HepG2 (cell line): Measurements from ENCODE around the gene CGB5. TPM values are rescaled to one million over a fixed set of nuclear protein-coding genes. Genes with fewer than 3 reads are reported as not detected.

Experiments
- CC2D1A ChIP-seq: sonication (generic); formaldehyde crosslinking; IDR thresholded peaks from 2 replicates; pipeline ENCODE4 v1.8.1; 2023; ENCODE audit warnings: mild to moderate bottlenecking, missing genetic modification reagents
- DZIP1 ChIP-seq: sonication (generic); formaldehyde crosslinking; IDR thresholded peaks from 2 replicates; pipeline ENCODE4 v1.5.0; 2020; ENCODE audit warnings: mild to moderate bottlenecking, missing genetic modification reagents
- MLLT10 ChIP-seq: sonication (generic); formaldehyde crosslinking; IDR thresholded peaks from 2 replicates; pipeline ENCODE4 v1.4.0; 2020; ENCODE audit warnings: missing genetic modification reagents
- TRIM24 ChIP-seq: sonication (generic); formaldehyde crosslinking; IDR thresholded peaks from 2 replicates; pipeline ENCODE4 v1.8.0; 2022; ENCODE audit warnings: mild to moderate bottlenecking, missing genetic modification reagents
- ZBTB21 ChIP-seq: sonication (generic); formaldehyde crosslinking; IDR thresholded peaks from 2 replicates; pipeline ENCODE4 v1.4.0; 2020; ENCODE audit warnings: missing genetic modification reagents
- ZNF512 ChIP-seq: sonication (generic); formaldehyde crosslinking; IDR thresholded peaks from 2 replicates; pipeline ENCODE4 v1.4.0; 2020; ENCODE audit warnings: mild to moderate bottlenecking, missing genetic modification reagents
- polyA plus RNA-seq, 8 experiments: library from polyadenylated mRNA; depleted of rRNA in 3 of 8; stranded (reverse) in 7 of 8; unstranded in 1 of 8; fragments of >200 nt; fragmentation: Illumina TruSeq in 4 of 8; extraction: Trizol in 4 of 8; gene quantifications; 2 replicates each; pipeline versions ENCODE4 v1.2.1 to v1.2.3, GENCODE V29; 2011 to 2016; ENCODE audit warnings: low read depth in 4 of 8, missing spikeins in 1 of 8, mixed read lengths in 1 of 8; ENCODE audit not compliant: insufficient read depth in 1 of 8
- total RNA-seq, 5 experiments: library from RNA; depleted of rRNA; stranded (reverse); fragments of >200 nt; fragmentation: Illumina TruSeq; extraction: Trizol; gene quantifications; 2 replicates each; pipeline ENCODE4 v1.2.3, GENCODE V29; 2016; ENCODE audit warnings: low read depth in 1 of 5
- TF ChIP-seq, protein P1 (sequence below): sonication (generic); formaldehyde crosslinking; IDR thresholded peaks from 2 replicates; pipeline ENCODE4 v1.5.0; 2020; ENCODE audit warnings: mild to moderate bottlenecking, missing genetic modification reagents, borderline replicate concordance
- TF ChIP-seq, protein P2 (sequence below): sonication (generic); IDR thresholded peaks from 2 replicates; pipeline ENCODE4 v1.6.1; 2016; ENCODE audit warnings: low read depth, borderline replicate concordance
- TF ChIP-seq, protein P3 (sequence below): sonication (generic); formaldehyde crosslinking; IDR thresholded peaks from 2 replicates; pipeline ENCODE4 v1.4.0; 2020; ENCODE audit warnings: missing genetic modification reagents, mild to moderate bottlenecking, borderline replicate concordance

Gene CGB5
- total and polyA plus RNA-seq, 2 of the 13 experiments (the other 11 are each of a cell fraction or from before 2014, with no cell fraction given) = not detected

GRCh38 chr19:49017666-49018351, 25.8 kb upstream of the CGB5 start (continued):
- TF ChIP-seq, protein P1, sequence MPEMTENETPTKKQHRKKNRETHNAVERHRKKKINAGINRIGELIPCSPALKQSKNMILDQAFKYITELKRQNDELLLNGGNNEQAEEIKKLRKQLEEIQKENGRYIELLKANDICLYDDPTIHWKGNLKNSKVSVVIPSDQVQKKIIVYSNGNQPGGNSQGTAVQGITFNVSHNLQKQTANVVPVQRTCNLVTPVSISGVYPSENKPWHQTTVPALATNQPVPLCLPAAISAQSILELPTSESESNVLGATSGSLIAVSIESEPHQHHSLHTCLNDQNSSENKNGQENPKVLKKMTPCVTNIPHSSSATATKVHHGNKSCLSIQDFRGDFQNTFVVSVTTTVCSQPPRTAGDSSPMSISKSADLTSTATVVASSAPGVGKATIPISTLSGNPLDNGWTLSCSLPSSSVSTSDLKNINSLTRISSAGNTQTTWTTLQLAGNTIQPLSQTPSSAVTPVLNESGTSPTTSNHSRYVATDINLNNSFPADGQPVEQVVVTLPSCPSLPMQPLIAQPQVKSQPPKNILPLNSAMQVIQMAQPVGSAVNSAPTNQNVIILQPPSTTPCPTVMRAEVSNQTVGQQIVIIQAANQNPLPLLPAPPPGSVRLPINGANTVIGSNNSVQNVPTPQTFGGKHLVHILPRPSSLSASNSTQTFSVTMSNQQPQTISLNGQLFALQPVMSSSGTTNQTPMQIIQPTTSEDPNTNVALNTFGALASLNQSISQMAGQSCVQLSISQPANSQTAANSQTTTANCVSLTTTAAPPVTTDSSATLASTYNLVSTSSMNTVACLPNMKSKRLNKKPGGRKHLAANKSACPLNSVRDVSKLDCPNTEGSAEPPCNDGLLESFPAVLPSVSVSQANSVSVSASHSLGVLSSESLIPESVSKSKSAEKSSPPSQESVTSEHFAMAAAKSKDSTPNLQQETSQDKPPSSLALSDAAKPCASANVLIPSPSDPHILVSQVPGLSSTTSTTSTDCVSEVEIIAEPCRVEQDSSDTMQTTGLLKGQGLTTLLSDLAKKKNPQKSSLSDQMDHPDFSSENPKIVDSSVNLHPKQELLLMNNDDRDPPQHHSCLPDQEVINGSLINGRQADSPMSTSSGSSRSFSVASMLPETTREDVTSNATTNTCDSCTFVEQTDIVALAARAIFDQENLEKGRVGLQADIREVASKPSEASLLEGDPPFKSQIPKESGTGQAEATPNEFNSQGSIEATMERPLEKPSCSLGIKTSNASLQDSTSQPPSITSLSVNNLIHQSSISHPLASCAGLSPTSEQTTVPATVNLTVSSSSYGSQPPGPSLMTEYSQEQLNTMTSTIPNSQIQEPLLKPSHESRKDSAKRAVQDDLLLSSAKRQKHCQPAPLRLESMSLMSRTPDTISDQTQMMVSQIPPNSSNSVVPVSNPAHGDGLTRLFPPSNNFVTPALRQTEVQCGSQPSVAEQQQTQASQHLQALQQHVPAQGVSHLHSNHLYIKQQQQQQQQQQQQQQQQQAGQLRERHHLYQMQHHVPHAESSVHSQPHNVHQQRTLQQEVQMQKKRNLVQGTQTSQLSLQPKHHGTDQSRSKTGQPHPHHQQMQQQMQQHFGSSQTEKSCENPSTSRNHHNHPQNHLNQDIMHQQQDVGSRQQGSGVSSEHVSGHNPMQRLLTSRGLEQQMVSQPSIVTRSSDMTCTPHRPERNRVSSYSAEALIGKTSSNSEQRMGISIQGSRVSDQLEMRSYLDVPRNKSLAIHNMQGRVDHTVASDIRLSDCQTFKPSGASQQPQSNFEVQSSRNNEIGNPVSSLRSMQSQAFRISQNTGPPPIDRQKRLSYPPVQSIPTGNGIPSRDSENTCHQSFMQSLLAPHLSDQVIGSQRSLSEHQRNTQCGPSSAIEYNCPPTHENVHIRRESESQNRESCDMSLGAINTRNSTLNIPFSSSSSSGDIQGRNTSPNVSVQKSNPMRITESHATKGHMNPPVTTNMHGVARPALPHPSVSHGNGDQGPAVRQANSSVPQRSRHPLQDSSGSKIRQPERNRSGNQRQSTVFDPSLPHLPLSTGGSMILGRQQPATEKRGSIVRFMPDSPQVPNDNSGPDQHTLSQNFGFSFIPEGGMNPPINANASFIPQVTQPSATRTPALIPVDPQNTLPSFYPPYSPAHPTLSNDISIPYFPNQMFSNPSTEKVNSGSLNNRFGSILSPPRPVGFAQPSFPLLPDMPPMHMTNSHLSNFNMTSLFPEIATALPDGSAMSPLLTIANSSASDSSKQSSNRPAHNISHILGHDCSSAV = no peak
- no peak for TF ChIP-seq ZNF512 (CRISPR knock-in tag)
- no peak for TF ChIP-seq CC2D1A (CRISPR knock-in tag)
- no peak for TF ChIP-seq DZIP1 (CRISPR knock-in tag)
- no peak for TF ChIP-seq ZBTB21 (CRISPR knock-in tag)
- TF ChIP-seq, protein P2, sequence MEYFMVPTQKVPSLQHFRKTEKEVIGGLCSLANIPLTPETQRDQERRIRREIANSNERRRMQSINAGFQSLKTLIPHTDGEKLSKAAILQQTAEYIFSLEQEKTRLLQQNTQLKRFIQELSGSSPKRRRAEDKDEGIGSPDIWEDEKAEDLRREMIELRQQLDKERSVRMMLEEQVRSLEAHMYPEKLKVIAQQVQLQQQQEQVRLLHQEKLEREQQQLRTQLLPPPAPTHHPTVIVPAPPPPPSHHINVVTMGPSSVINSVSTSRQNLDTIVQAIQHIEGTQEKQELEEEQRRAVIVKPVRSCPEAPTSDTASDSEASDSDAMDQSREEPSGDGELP = no peak
- TF ChIP-seq, protein P3, sequence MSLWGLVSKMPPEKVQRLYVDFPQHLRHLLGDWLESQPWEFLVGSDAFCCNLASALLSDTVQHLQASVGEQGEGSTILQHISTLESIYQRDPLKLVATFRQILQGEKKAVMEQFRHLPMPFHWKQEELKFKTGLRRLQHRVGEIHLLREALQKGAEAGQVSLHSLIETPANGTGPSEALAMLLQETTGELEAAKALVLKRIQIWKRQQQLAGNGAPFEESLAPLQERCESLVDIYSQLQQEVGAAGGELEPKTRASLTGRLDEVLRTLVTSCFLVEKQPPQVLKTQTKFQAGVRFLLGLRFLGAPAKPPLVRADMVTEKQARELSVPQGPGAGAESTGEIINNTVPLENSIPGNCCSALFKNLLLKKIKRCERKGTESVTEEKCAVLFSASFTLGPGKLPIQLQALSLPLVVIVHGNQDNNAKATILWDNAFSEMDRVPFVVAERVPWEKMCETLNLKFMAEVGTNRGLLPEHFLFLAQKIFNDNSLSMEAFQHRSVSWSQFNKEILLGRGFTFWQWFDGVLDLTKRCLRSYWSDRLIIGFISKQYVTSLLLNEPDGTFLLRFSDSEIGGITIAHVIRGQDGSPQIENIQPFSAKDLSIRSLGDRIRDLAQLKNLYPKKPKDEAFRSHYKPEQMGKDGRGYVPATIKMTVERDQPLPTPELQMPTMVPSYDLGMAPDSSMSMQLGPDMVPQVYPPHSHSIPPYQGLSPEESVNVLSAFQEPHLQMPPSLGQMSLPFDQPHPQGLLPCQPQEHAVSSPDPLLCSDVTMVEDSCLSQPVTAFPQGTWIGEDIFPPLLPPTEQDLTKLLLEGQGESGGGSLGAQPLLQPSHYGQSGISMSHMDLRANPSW = no peak
- no peak for TF ChIP-seq MLLT10 (CRISPR knock-in tag)
- no peak for TF ChIP-seq TRIM24 (CRISPR knock-in tag)
